Astrocyte of the spinal cord (primary cell): Measurements from ENCODE around the gene FKBP8.

ENCODE experiments used
- DNase-seq: peaks from one replicate; pipeline ENCODE4 v3.0.0; 2011; ENCODE audit warnings: low read depth, low spot score
- H3K4me3 ChIP-seq: 2 replicates; pipeline ENCODE4 v1.5.1; 2011; ENCODE audit warnings: low read depth, mild to moderate bottlenecking, low read length, moderate library complexity
- CTCF ChIP-seq: IDR thresholded peaks from 2 replicates; pipeline ENCODE4 v1.5.1; 2012; ENCODE audit warnings: low read depth, mild to moderate bottlenecking, low read length, inconsistent platforms
- in situ Hi-C: cut with HindIII; loops from 2 replicates; pipeline ENCODE4 v1.10.0; 2017; ENCODE audit warnings: low sequenced_read_pairs

FKBP8 gene

GRCh38 chr19:18587962-18588610 lies 44.7 kb upstream of the FKBP8 start:
- DNase-seq = no peak
- peak overlapping the region; percentile 58 for H3K4me3 ChIP-seq
- in situ Hi-C loops = no loop called here
- TF ChIP-seq CTCF = no peak

GRCh38 chr19:18587561-18587960 lies 44.2 kb upstream of the FKBP8 start:
- TF ChIP-seq CTCF = no peak
- no peak overlapping the region for H3K4me3 ChIP-seq
- no peak for DNase-seq
- in situ Hi-C loops = no loop called here

- in situ Hi-C loops = no loop called here
- DNase-seq = no peak
- no peak overlapping the region for H3K4me3 ChIP-seq
- TF ChIP-seq CTCF = no peak
These were observed 42.9 kb upstream of the FKBP8 start for GRCh38 chr19:18586306-18586705.

GRCh38 chr19:18580311-18580710 lies 36.9 kb upstream of the FKBP8 start:
- no peak for DNase-seq
- TF ChIP-seq CTCF = no peak
- H3K4me3 ChIP-seq = no peak overlapping the region
- in situ Hi-C loops = no loop called here

- DNase-seq = no peak
- no peak for TF ChIP-seq CTCF
- no peak overlapping the region for H3K4me3 ChIP-seq
- in situ Hi-C loops = no loop called here
These were observed 34.1 kb upstream of the FKBP8 start for GRCh38 chr19:18577365-18577914.

- no peak for DNase-seq
- in situ Hi-C loops = no loop called here
- TF ChIP-seq CTCF = no peak
- no peak overlapping the region for H3K4me3 ChIP-seq
These were observed 33.0 kb upstream of the FKBP8 start for GRCh38 chr19:18576383-18576782.
